Erythroblast (primary cell): ENCODE measurements around the gene RTN4.

Experiments used
- GATA1 ChIP-seq: IDR thresholded peaks from 2 replicates; pipeline ENCODE4 v1.6.1; 2011; ENCODE audit warnings: low read depth, mild to moderate bottlenecking, control low read depth, low read length, moderate library complexity
- POLR2A ChIP-seq: IDR thresholded peaks from 2 replicates; pipeline ENCODE4 v1.6.1; 2011; ENCODE audit warnings: mild to moderate bottlenecking, low read length

- TF ChIP-seq POLR2A (no peak), GATA1 (no peak)
Measured at GRCh38 chr2:54945391-54946219, 104.6 kb downstream of the RTN4 start.
